HS-5 (cell line): Measurements from ENCODE around the gene ANKDD1A.

ENCODE experiments used
- DNase-seq: peaks from one replicate; pipeline ENCODE4 v3.0.0-alpha.2; 2012; ENCODE audit warnings: low read depth

The ANKDD1A gene

GRCh38 chr15:64923546-64923945 lies 11.8 kb downstream of the ANKDD1A start:
- no peak for DNase-seq

- DNase-seq = no peak
Measured at GRCh38 chr15:64925335-64926330, 13.9 kb downstream of the ANKDD1A start.

DNA sequence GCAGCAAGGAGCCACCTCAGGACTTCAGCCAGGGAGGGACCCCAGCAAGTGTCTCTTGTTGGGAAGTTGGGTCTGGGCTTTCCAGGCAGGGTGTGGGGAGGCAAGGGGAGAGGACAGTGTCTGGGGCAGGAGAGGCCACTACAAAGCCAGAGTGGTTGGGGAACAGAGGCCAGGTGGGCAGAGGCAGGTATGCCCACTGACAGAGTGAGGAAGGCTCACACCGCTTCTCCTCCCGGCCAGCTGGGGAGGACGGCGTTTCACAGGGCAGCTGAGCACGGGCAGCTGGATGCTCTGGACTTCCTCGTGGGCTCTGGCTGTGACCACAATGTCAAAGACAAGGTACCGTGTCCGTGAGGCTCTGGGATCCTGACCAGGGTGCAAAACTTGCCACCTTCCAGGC lies 15.0 kb downstream of the ANKDD1A start:
- DNase-seq = no peak

DNA sequence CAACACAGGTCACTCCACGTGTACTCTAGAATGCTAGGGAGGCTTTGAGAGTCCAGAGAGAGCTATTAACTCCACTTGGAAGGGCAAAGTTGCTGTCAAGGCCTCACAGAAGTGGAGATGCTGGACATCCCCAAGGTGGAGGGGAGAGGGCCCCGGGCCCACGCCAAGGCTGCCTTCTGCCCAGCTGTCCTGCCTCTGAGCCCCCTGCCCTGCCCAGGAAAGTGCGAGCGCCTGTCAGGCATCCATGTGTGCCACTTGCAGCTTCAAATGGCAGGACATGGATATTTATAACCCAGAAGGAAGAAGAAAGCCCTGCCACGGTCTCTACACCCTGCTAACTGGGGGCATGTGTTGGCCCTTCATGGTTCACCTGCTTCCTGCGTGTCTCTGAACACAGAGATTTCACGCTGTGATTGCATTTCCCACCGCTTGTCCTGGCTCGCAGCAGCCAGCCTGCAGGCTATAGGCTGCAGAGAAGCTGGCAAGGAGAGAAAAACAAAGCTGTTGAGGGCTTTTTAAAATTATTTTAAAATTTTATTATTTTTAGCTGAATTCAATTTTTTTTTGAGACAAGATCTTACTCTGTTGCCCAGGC lies 17.0 kb downstream of the ANKDD1A start:
- no peak for DNase-seq

GRCh38 chr15:64930019-64930652 lies 18.4 kb downstream of the ANKDD1A start:
- no peak for DNase-seq

DNA sequence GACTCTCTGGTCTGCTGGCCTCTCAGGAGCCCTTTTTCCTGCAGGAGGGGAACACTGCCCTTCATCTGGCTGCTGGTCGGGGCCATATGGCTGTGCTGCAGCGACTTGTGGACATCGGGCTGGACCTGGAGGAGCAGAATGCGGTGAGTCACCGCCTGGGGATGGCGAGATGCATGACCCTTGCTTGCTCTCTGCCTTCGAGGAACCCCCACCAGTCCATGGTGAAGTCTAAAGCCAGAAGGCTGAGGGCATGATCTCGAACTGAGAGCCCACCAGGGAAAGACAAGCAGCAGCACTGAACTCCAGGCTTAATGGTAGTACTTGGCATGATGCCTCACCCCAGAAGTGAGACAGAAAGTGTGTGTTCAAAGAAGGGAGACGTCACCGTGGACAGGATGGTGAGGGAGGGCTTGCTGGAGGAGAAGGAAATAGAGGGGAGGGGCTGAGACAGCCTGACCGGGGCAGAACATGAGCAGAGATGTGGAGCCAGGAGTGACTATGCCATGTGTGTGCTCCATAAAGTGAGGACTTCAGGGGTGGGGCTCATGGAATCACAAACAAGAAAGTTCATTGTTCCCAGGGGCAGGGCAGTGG lies 19.2 kb downstream of the ANKDD1A start:
- DNase-seq = no peak

- no peak for DNase-seq
Measured at GRCh38 chr15:64931381-64931780, 19.7 kb downstream of the ANKDD1A start.

- DNase-seq = no peak
Measured at GRCh38 chr15:64934023-64934422, 22.3 kb downstream of the ANKDD1A start.

DNA sequence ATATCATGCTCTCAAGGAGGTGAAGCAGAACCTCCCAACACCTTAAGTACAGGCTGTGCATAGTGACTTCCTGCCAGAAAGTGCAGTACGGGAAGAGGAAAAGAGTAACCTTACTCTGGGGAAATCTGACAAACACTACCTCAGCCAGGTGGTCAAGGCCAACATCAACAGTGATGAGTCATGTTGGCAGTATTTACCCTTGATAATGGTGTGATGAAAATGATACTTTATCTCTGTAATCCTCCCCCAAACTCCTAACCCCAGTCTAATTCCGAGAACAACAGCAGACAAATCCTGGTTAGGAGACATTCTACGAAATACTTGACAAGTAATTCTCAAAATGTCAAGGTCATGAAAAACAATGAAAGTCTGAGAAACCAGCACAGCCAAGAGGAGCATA lies 26.5 kb downstream of the ANKDD1A start:
- DNase-seq = no peak

GRCh38 chr15:64942356-64942755 lies 30.7 kb downstream of the ANKDD1A start:
- DNase-seq = no peak

DNA sequence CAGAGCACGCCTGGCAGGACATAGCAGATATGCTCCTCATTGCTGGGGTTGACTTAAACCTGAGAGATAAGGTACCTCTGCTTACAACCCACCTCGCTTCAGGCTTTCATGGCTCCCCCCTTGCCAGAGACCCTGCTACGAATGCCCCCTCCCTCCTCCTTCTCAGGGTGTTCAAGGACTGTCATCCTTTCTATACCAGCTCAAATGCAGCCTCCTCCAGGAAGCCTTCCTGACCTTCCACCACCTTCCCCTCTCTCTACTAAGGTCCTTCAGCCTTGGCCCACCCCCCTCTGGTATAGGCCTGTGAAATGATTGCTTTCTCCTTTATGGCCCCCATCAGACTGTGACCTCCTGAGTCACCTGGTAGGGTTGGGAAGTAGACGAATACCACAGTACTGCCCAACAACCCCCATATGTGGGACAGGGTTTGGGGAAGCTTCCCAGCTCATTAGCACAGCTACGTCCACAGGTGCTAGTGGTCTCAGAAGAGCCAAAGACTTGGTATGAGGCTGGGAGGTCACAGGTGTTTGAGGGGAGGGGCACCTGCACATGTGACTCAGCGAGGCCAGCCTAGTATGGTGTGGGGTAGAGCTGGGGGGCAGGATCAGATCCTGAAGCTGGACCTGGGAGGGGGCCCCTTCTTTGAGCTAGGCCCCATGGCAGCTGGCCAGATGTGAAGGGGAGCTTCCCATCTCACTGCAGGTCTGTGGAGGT lies 32.0 kb downstream of the ANKDD1A start:
- no peak for DNase-seq

DNA sequence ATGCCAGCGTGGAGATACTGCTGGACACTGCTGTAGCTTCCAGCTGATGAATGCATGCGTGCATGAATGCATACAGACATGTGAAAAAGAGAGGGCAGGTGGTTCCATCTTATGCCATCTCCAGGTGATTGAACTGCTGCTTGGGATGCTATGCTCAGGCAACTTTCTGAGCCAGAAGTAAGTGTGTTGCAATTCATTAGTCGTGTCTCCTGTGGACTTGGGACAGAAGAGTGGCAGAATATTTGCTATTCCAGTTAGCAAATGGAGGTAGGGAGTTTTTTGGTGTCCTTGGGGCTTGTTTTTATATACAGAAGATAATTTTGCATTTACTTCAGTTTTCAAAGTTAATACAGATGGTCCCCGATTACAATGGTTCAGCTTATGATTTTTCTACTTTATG lies 33.3 kb downstream of the ANKDD1A start:
- DNase-seq = no peak

DNA sequence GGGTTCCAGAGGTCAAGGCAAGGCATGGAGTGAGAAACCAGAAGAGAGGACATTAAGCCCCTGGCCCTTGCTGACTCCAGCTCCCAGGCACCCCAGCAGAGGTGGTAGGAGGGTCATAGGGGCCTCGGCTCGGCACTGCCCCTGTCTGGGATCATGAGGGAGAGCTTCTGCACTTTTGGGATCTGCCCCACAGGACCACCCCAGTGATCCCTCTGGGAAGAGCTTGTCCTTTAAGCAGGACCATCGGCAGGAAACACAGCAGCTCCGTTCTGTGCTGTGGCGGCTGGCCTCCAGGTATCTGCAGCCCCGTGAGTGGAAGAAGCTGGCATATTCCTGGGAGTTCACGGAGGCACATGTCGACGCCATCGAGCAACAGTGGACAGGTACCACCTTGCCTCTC lies 35.5 kb downstream of the ANKDD1A start:
- DNase-seq = no peak

GRCh38 chr15:64948916-64949315 lies 37.2 kb downstream of the ANKDD1A start:
- DNase-seq = no peak

DNA sequence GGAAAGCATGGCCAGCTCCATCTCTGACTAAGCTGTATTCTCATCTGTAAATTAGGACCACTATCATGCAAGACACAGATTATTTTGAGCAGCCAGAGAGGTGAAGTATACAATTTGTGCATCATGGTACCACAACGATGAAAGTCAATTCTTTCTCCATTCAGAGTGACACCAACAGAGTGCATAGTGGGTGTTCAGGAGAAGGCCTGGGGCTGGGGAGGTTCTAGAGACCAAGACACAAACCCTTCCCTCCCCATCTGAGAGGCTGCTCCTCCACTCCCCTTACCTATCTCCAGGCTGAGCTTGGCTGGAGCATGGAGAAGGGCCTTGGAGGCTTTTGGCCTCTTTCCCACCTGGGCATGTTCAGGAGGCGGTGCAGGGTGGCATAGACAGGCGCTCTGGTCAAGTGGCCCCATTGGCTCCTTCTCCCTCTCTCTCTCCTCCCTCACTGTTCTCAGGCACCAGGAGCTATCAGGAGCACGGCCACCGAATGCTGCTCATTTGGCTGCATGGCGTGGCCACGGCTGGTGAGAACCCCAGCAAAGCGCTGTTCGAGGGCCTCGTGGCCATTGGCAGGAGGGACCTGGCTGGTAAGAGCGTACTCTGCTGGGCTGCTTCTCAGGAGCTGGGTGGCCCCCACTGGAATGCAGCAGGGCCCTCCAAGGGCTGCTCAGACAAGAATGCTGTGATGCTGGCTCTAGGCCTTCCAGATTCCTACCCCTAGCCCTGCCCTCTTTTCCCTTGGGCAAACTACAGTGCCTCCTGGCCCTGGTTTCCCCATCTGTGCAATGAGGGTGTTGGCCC lies 37.9 kb downstream of the ANKDD1A start:
- DNase-seq = no peak

DNA sequence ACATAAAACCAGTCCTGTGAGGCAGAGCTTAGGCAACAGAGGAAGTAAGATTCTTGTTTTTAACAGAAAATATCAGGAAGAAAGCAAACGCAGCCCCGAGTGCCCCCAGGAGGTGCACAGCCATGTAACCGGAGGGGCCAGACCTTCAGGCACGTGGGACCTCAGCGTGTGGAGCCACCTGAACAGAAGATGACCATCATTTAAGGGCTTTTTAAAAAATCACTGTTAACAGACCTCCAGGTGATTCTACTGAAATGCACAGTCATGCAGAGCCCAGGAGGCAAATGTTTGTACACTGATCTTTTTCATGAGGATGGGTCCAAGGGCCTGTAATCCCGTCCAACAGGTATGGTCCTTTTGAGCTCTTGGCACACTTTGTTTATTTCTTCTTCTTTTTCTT lies 39.2 kb downstream of the ANKDD1A start:
- no peak for DNase-seq

- no peak for DNase-seq
Measured at GRCh38 chr15:64951777-64952418, 40.2 kb downstream of the ANKDD1A start.

DNA sequence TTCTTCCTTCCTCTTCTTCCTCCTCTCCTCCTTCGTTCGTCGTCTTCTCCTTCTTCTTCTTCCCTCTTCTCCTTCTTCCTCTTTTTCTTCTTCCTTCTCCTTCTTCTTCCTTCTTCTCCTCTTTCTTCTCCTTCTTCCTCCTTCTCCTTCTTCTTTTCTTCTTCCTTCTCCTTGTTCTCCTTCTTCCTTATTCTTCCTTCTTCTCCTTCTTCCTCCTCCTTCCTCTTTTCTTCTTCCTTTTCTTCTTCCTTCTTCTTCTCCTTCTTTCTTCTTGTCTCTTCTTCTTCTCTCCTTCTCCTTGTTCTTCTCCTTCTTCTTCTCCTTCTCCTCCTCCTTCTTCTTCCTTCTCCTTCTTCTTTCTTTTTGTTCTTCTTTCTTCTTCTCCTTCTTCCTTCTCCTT lies 42.7 kb downstream of the ANKDD1A start:
- DNase-seq = no peak

DNA sequence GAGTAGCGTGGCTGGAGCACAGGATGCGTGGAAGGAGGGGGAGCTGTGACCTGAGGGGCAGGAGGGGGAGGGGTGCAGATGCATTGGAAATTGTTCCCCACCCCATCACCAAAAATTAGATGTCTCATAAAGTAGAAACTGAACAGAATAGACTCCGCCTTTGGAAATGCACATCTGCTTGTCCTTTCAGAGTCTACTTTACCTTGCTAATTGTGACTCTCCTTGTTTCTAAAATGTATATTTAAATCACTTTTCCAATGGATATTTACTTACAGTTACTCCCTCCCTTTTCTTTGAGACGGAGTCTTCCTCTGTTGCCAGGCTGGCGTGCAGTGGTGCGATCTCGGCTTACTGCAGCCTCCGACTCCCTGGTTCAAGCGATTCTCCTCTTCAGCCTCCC lies 47.4 kb downstream of the ANKDD1A start:
- no peak for DNase-seq

- DNase-seq = no peak
Measured at GRCh38 chr15:64960153-64960552, 48.5 kb downstream of the ANKDD1A start.

DNA sequence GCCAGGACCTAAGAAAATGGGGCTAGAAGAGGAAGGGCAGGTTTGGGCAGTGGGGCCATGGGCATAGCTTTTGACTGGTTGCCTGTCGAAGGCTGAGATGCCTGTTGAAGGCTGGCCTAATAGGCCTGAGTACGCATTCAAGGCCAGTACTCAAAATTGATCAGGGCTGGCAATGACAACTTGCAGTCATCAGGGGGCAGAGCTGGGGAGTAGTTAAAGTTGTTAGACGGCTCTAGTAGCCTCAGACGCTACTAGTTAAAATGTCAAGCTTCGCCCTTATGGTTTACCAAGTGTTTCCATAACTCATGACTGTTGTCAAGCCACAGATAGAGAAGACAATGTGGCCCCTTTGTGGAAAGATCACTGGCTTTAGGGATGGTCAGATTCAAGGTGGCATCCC lies 49.3 kb downstream of the ANKDD1A start:
- DNase-seq = no peak
